ENCODE measurements around the gene CPSF4L. TPM values are rescaled to one million over a fixed set of nuclear protein-coding genes. Genes with fewer than 3 reads are reported as not detected.

CPSF4L gene
- total and polyA plus RNA-seq, 7 donors = not detected

GRCh38 chr17:73293480-73293911 lies 31.8 kb upstream of the CPSF4L start:
- Histone ChIP-seq H3K4me1 (peaks cover 46% of the 10 kb centered on the region), H3K27ac (peak overlapping the region; percentile 77), H3K27me3 (ENCODE audit: insufficient read depth in 3 of 3, low read length in 2 of 3) (no peaks in the 10 kb centered on the region), H3K9me3 (no peaks in the 10 kb centered on the region), H3K4me3 (no peak overlapping the region), H3K36me3 (ENCODE audit: insufficient read depth in 1 of 2, low read depth in 1 of 2) (no peaks in the 10 kb centered on the region)
- no peak for TF ChIP-seq CTCF (IDR thresholded peaks at IDR 0.05)
- DNase-seq (peak; percentile 76 to 82), ATAC-seq (peak; percentile 65 to 78 (median 71))
- 45 to 59% (median 47%) methylated on average over 9 of the region's 9 CpGs for WGBS, 3 donors
- intact Hi-C loops (cut with DNase I) = no loop called here

- ATAC-seq (no peak), DNase-seq (no peak)
- H3K9me3 ChIP-seq = no peaks in the 10 kb centered on the region
- peaks cover 41% of the 10 kb centered on the region for H3K4me1 ChIP-seq
- H3K27ac ChIP-seq = peak overlapping the region; percentile 77
- no peaks in the 10 kb centered on the region for H3K27me3 ChIP-seq (ENCODE audit: insufficient read depth in 3 of 3, low read length in 2 of 3)
- 56 to 72% (median 64%) methylated on average over 11 of the region's 11 CpGs for WGBS, 3 donors
- no peak for TF ChIP-seq CTCF (IDR thresholded peaks at IDR 0.05)
- intact Hi-C loops (cut with DNase I) = no loop called here
- no peak overlapping the region for H3K4me3 ChIP-seq
- H3K36me3 ChIP-seq (ENCODE audit: insufficient read depth in 1 of 2, low read depth in 1 of 2) = no peaks in the 10 kb centered on the region
Measured at GRCh38 chr17:73293031-73293430, 31.4 kb upstream of the CPSF4L start.

GRCh38 chr17:73292031-73292531 lies 30.4 kb upstream of the CPSF4L start:
- intact Hi-C loops (cut with DNase I) = no loop called here
- DNase-seq (peak; percentile 65 to 79), ATAC-seq (peak; percentile 71 to 82 (median 76))
- Histone ChIP-seq H3K4me3 (peak overlapping the region; percentile 30), H3K27me3 (ENCODE audit: insufficient read depth in 3 of 3, low read length in 2 of 3) (no peaks in the 10 kb centered on the region), H3K4me1 (peaks cover 34% of the 10 kb centered on the region), H3K36me3 (ENCODE audit: insufficient read depth in 1 of 2, low read depth in 1 of 2) (no peaks in the 10 kb centered on the region), H3K9me3 (no peaks in the 10 kb centered on the region), H3K27ac (peak overlapping the region; percentile 77)
- WGBS, 3 donors = 22 to 30% (median 23%) methylated on average over 11 to 12 of the region's 12 CpGs
- no peak for TF ChIP-seq CTCF (IDR thresholded peaks at IDR 0.05)

- no peaks in the 10 kb centered on the region for H3K27me3 ChIP-seq (ENCODE audit: insufficient read depth in 3 of 3, low read length in 2 of 3)
- peak overlapping the region; percentile 30 for H3K4me3 ChIP-seq
- peaks cover 34% of the 10 kb centered on the region for H3K4me1 ChIP-seq
- H3K9me3 ChIP-seq = no peaks in the 10 kb centered on the region
- H3K27ac ChIP-seq = peak overlapping the region; percentile 77
- no peaks in the 10 kb centered on the region for H3K36me3 ChIP-seq (ENCODE audit: insufficient read depth in 1 of 2, low read depth in 1 of 2)
- intact Hi-C loops (cut with DNase I) = no loop called here
- WGBS, 3 donors = 58 to 73% (median 59%) methylated on average over 8 of the region's 8 CpGs
- ATAC-seq (peak; percentile 68 to 74 (median 70)), DNase-seq (peak; percentile 80 to 81)
- TF ChIP-seq CTCF (IDR thresholded peaks at IDR 0.05) = no peak
Measured at GRCh38 chr17:73291260-73291801, 29.7 kb upstream of the CPSF4L start.

All from psoas muscle (tissue), 8 donors.